H9 (cell line): ENCODE measurements around the gene PLRG1. TPM values are rescaled to one million over a fixed set of nuclear protein-coding genes. Genes with fewer than 3 reads are reported as not detected.

Experiments used
- DNase-seq: peaks from one replicate; pipeline ENCODE4 v3.0.0-alpha.2; 2017
- H2AFZ ChIP-seq: one replicate; pipeline ENCODE4 v1.6.1; 2013; ENCODE audit warnings: mild to moderate bottlenecking, low read length, control low read depth, moderate library complexity
- H2AK5ac ChIP-seq: 2 replicates; pipeline ENCODE4 v1.6.1; 2013; ENCODE audit warnings: low read length, control low read depth, mixed read lengths; ENCODE audit not compliant: insufficient read length
- H2BK120ac ChIP-seq: one replicate; pipeline ENCODE4 v1.6.1; 2013; ENCODE audit warnings: low read depth, mild to moderate bottlenecking, low read length, control low read depth, inconsistent platforms; ENCODE audit not compliant: poor library complexity, severe bottlenecking
- H2BK12ac ChIP-seq: 2 replicates; pipeline ENCODE4 v1.6.1; 2013; ENCODE audit warnings: low read length, control low read depth, mixed read lengths, low read depth; ENCODE audit not compliant: insufficient read length
- H2BK15ac ChIP-seq: 2 replicates; pipeline ENCODE4 v1.6.1; 2013; ENCODE audit warnings: low read depth, low read length, control low read depth
- H2BK20ac ChIP-seq: one replicate; pipeline ENCODE4 v1.6.1; 2013; ENCODE audit warnings: low read depth, mild to moderate bottlenecking, low read length, control low read depth, inconsistent platforms; ENCODE audit not compliant: poor library complexity, severe bottlenecking
- H2BK5ac ChIP-seq: 2 replicates; pipeline ENCODE4 v1.6.1; 2013; ENCODE audit warnings: low read length, control low read depth, mixed read lengths; ENCODE audit not compliant: insufficient read length
- H3K14ac ChIP-seq: 2 replicates; pipeline ENCODE4 v1.6.1; 2013; ENCODE audit warnings: low read length, control low read depth; ENCODE audit not compliant: insufficient read depth
- H3K18ac ChIP-seq: 2 replicates; pipeline ENCODE4 v1.6.1; 2013; ENCODE audit warnings: low read depth, mild to moderate bottlenecking, mixed read lengths, low read length, control low read depth; ENCODE audit not compliant: insufficient read length
- H3K23ac ChIP-seq: 2 replicates; pipeline ENCODE4 v1.6.1; 2013; ENCODE audit warnings: low read length, control low read depth, mixed read lengths, low read depth; ENCODE audit not compliant: insufficient read length
- H3K23me2 ChIP-seq: 2 replicates; pipeline ENCODE4 v1.6.1; 2013; ENCODE audit warnings: low read depth, mild to moderate bottlenecking, mixed read lengths, low read length, control low read depth; ENCODE audit not compliant: insufficient read length, poor library complexity, severe bottlenecking
- H3K27ac ChIP-seq: 2 replicates; pipeline ENCODE4 v1.5.1; 2013; ENCODE audit warnings: low read length, control low read depth, mixed read lengths, low read depth; ENCODE audit not compliant: insufficient read length
- H3K27me3 ChIP-seq: 2 replicates; pipeline ENCODE4 v1.6.1; 2013; ENCODE audit warnings: low read length, control low read depth, inconsistent platforms; ENCODE audit not compliant: insufficient read depth
- H3K4ac ChIP-seq: 2 replicates; pipeline ENCODE4 v1.6.1; 2013; ENCODE audit warnings: low read depth, mild to moderate bottlenecking, control low read depth, inconsistent platforms, low read length, moderate library complexity
- H3K4me1 ChIP-seq: 2 replicates; pipeline ENCODE4 v1.6.1; 2013; ENCODE audit warnings: low read length, control low read depth, inconsistent platforms; ENCODE audit not compliant: insufficient read depth
- H3K4me2 ChIP-seq: 2 replicates; pipeline ENCODE4 v1.6.1; 2013; ENCODE audit warnings: low read length, control low read depth, mixed read lengths; ENCODE audit not compliant: insufficient read length, insufficient read depth
- H3K56ac ChIP-seq: 2 replicates; pipeline ENCODE4 v1.6.1; 2013; ENCODE audit warnings: low read depth, mild to moderate bottlenecking, mixed read lengths, low read length, control low read depth; ENCODE audit not compliant: insufficient read length
- H3K79me1 ChIP-seq: 2 replicates; pipeline ENCODE4 v1.6.1; 2013; ENCODE audit warnings: low read depth, mild to moderate bottlenecking, moderate library complexity, low read length, control low read depth, inconsistent platforms; ENCODE audit not compliant: insufficient read depth, poor library complexity, severe bottlenecking
- H3K79me2 ChIP-seq: 2 replicates; pipeline ENCODE4 v1.6.1; 2013; ENCODE audit warnings: low read length, control low read depth, inconsistent platforms; ENCODE audit not compliant: insufficient read depth
- H3K9ac ChIP-seq: 2 replicates; pipeline ENCODE4 v1.6.1; 2013; ENCODE audit warnings: low read length, control low read depth, mixed read lengths; ENCODE audit not compliant: insufficient read length; ENCODE audit errors: extremely low read depth
- H3K9me3 ChIP-seq: one replicate; pipeline ENCODE4 v1.6.1; 2013; ENCODE audit warnings: low read depth, low read length, inconsistent platforms; ENCODE audit not compliant: control insufficient read depth
- H3T11ph ChIP-seq: one replicate; pipeline ENCODE4 v1.6.1; 2013; ENCODE audit warnings: mild to moderate bottlenecking, low read length, control low read depth, inconsistent platforms
- H4K20me1 ChIP-seq: one replicate; pipeline ENCODE4 v1.6.1; 2013; ENCODE audit not compliant: control insufficient read depth, insufficient read length, insufficient read depth
- H4K5ac ChIP-seq: 2 replicates; pipeline ENCODE4 v1.6.1; 2013; ENCODE audit warnings: low read depth, mild to moderate bottlenecking, mixed read lengths, low read length, control low read depth; ENCODE audit not compliant: insufficient read length
- H4K8ac ChIP-seq: replicated peaks from 2 replicates; pipeline ENCODE4 v1.6.1; 2013; ENCODE audit warnings: low read length, control low read depth, mixed read lengths, low read depth; ENCODE audit not compliant: insufficient read length
- H4K91ac ChIP-seq: 2 replicates; pipeline ENCODE4 v1.6.1; 2013; ENCODE audit warnings: low read depth, mild to moderate bottlenecking, moderate library complexity, mixed read lengths, low read length, control low read depth; ENCODE audit not compliant: insufficient read length
- H3K27ac Mint-ChIP-seq, 3 experiments: 2 replicates in 2 of 3; 3 replicates in 1 of 3; pipeline ENCODE4 v1.8.0; 2020 to 2021; ENCODE audit warnings: mixed read lengths in 3 of 3, mild to moderate bottlenecking in 1 of 3, moderate library complexity in 1 of 3
- H3K27me3 Mint-ChIP-seq: 2 replicates; pipeline ENCODE4 v1.8.0; 2021; ENCODE audit warnings: low read depth, mild to moderate bottlenecking, moderate library complexity, mixed read lengths
- H3K36me3 Mint-ChIP-seq, 3 experiments: 2 replicates in 2 of 3; 3 replicates in 1 of 3; pipeline ENCODE4 v1.8.0; 2020 to 2021; ENCODE audit warnings: low read depth in 3 of 3, mixed read lengths in 3 of 3; ENCODE audit not compliant: insufficient read depth in 1 of 3
- H3K4me1 Mint-ChIP-seq, 2 experiments: 2 replicates each; pipeline ENCODE4 v1.8.0; 2020; ENCODE audit warnings: mixed read lengths in 2 of 2
- H3K4me3 Mint-ChIP-seq, 2 experiments: 2 replicates in 1 of 2; 3 replicates in 1 of 2; pipeline ENCODE4 v1.8.0; 2020 to 2021; ENCODE audit warnings: mild to moderate bottlenecking in 2 of 2, mixed read lengths in 2 of 2, moderate library complexity in 1 of 2
- H3K9me3 Mint-ChIP-seq, 2 experiments: 2 replicates in 1 of 2; 3 replicates in 1 of 2; pipeline ENCODE4 v1.8.0; 2020; ENCODE audit warnings: mild to moderate bottlenecking in 2 of 2, mixed read lengths in 2 of 2, moderate library complexity in 1 of 2
- WGBS: extraction: QIAGEN DNeasy Blood & Tissue Kit; methylation state at CpG from one replicate; pipeline ENCODE4 v1.1.7; 2013; ENCODE audit warnings: missing lambda C conversion rate, low lambda C conversion rate, mixed read lengths; ENCODE audit not compliant: insufficient read length; ENCODE audit errors: extremely low coverage; 5-methylcytosine and 5-hydroxymethylcytosine counted together
- total RNA-seq: library from RNA; stranded (reverse); gene quantifications from 2 replicates; pipeline ENCODE4 v1.2.1, GENCODE V29; 2021
- TF ChIP-seq, protein P1 (sequence below): fragments of 200-600 bp; sonication (generic); conservative IDR thresholded peaks from 3 replicates; pipeline ENCODE4 v1.8.0; 2021; ENCODE audit warnings: antibody characterized with exemption, mild to moderate bottlenecking

PLRG1 gene
- total RNA-seq, 1 experiment from 2014 or later = 113 TPM

DNA sequence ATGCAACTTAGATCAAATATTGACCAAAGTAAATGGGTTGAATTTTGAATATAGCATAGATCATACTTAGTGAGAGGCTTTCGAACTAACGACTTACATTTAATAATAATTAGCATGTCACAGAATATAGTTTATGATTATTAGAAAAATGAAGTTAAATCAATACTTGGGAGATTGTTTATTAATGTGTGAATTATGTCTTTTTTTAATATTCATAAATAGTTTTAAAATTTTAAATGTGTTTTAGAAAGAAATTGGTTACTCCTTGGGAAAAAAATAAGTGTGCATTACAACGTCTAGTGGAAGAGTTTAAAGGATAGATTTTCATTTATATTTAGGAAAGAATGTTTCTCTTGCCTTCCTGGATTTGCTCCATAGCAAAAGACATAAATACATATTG lies 33.0 kb upstream of the PLRG1 start:
- no peak overlapping the region for H2BK120ac ChIP-seq
- no peaks in the 10 kb centered on the region for H3K9me3 ChIP-seq
- H3K27me3 Mint-ChIP-seq = no peaks in the 10 kb centered on the region
- no peak overlapping the region for H2BK15ac ChIP-seq
- no peaks in the 10 kb centered on the region for H4K20me1 ChIP-seq
- H3K14ac ChIP-seq = no peak overlapping the region
- H2AK5ac ChIP-seq = no peak overlapping the region
- H4K5ac ChIP-seq = no peak overlapping the region
- no peaks in the 10 kb centered on the region for H3K79me2 ChIP-seq
- TF ChIP-seq, protein P1, sequence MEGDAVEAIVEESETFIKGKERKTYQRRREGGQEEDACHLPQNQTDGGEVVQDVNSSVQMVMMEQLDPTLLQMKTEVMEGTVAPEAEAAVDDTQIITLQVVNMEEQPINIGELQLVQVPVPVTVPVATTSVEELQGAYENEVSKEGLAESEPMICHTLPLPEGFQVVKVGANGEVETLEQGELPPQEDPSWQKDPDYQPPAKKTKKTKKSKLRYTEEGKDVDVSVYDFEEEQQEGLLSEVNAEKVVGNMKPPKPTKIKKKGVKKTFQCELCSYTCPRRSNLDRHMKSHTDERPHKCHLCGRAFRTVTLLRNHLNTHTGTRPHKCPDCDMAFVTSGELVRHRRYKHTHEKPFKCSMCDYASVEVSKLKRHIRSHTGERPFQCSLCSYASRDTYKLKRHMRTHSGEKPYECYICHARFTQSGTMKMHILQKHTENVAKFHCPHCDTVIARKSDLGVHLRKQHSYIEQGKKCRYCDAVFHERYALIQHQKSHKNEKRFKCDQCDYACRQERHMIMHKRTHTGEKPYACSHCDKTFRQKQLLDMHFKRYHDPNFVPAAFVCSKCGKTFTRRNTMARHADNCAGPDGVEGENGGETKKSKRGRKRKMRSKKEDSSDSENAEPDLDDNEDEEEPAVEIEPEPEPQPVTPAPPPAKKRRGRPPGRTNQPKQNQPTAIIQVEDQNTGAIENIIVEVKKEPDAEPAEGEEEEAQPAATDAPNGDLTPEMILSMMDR = no peak
- no peak overlapping the region for H4K8ac ChIP-seq
- H2BK20ac ChIP-seq = no peak overlapping the region
- no peaks in the 10 kb centered on the region for H3K27me3 ChIP-seq
- no peaks in the 10 kb centered on the region for H3K9me3 Mint-ChIP-seq
- no peak overlapping the region for H3K9ac ChIP-seq
- no peak for DNase-seq
- no peak overlapping the region for H3K18ac ChIP-seq
- no peaks in the 10 kb centered on the region for H3K79me1 ChIP-seq
- H3T11ph ChIP-seq = no peak overlapping the region
- no peak overlapping the region for H2BK5ac ChIP-seq
- no peaks in the 10 kb centered on the region for H3K23me2 ChIP-seq
- no peak overlapping the region for H3K4me3 Mint-ChIP-seq
- H3K4me1 ChIP-seq = no peaks in the 10 kb centered on the region
- no peak overlapping the region for H2AFZ ChIP-seq
- no peak overlapping the region for H3K23ac ChIP-seq
- H3K4me2 ChIP-seq = no peak overlapping the region
- no peak overlapping the region for H2BK12ac ChIP-seq
- no CpG with 5 or more reads among the region's 3 CpGs for WGBS
- no peaks in the 10 kb centered on the region for H3K36me3 Mint-ChIP-seq
- no peak overlapping the region for H3K56ac ChIP-seq
- no peak overlapping the region for H4K91ac ChIP-seq
- H3K4ac ChIP-seq = no peak overlapping the region
- H3K4me1 Mint-ChIP-seq = no peaks in the 10 kb centered on the region
- no peak overlapping the region for H3K27ac Mint-ChIP-seq
- no peak overlapping the region for H3K27ac ChIP-seq
